CD14-positive monocyte (primary cell): ENCODE results near the gene APCDD1L. TPM values are rescaled to one million over a fixed set of nuclear protein-coding genes. Genes with fewer than 3 reads are reported as not detected.

ENCODE experiments used
- DNase-seq, 3 donors: peaks; one replicate each; pipeline ENCODE4 v3.0.0-alpha.2; 2011 to 2022
- H2AFZ ChIP-seq: 2 replicates; pipeline ENCODE4 v1.6.0; 2012; ENCODE audit warnings: mild to moderate bottlenecking, low read depth, low read length, inconsistent platforms; ENCODE audit not compliant: insufficient read depth, poor library complexity, severe bottlenecking
- H3K27ac ChIP-seq, 2 donors: 1 replicate in 1 of 2; 2 replicates in 1 of 2; pipeline ENCODE4 v1.5.1; 2012 to 2013; ENCODE audit warnings: low read length in 2 of 2, control low read depth in 1 of 2, inconsistent platforms in 1 of 2, low read depth in 1 of 2, mild to moderate bottlenecking in 1 of 2
- H3K27me3 ChIP-seq, 2 donors: one replicate each; pipeline versions ENCODE4 v1.6.0 to v1.6.1; 2011 to 2013; ENCODE audit warnings: low read length in 2 of 2; ENCODE audit not compliant: control insufficient read depth in 2 of 2, insufficient read depth in 2 of 2
- H3K36me3 ChIP-seq, 2 donors: replicated peaks in 1 of 2; 1 replicate in 1 of 2; 2 replicates in 1 of 2; pipeline versions ENCODE4 v1.5.1 to v1.6.1; 2012 to 2013; ENCODE audit warnings: low read length in 2 of 2, control low read depth in 1 of 2, inconsistent platforms in 1 of 2, mild to moderate bottlenecking in 1 of 2; ENCODE audit not compliant: insufficient read depth in 2 of 2, control insufficient read depth in 1 of 2
- H3K4me1 ChIP-seq, 2 donors: 1 replicate in 1 of 2; 2 replicates in 1 of 2; pipeline versions ENCODE4 v1.5.1 to v1.6.1; 2012 to 2013; ENCODE audit warnings: low read length in 2 of 2, control low read depth in 1 of 2, inconsistent platforms in 1 of 2, mild to moderate bottlenecking in 1 of 2, moderate library complexity in 1 of 2; ENCODE audit not compliant: insufficient read depth in 2 of 2, control insufficient read depth in 1 of 2
- H3K4me2 ChIP-seq: replicated peaks from 2 replicates; pipeline ENCODE3; 2012; ENCODE audit warnings: low read length, moderate library complexity, mild to moderate bottlenecking; ENCODE audit not compliant: poor library complexity, severe bottlenecking; ENCODE audit errors: extremely low read depth
- H3K4me3 ChIP-seq, 3 experiments: fragments of 200-600 bp in 1 of 3; sonication (generic) in 1 of 3; replicated peaks in 1 of 3; 1 replicate in 2 of 3; 2 replicates in 1 of 3; pipeline ENCODE4 v1.5.1; 2011 to 2013; ENCODE audit warnings: low read length in 3 of 3, mild to moderate bottlenecking in 3 of 3, control low read depth in 2 of 3, low read depth in 2 of 3, inconsistent platforms in 1 of 3, moderate library complexity in 1 of 3
- H3K79me2 ChIP-seq: 2 replicates; pipeline ENCODE4 v1.6.0; 2012; ENCODE audit warnings: mild to moderate bottlenecking, control low read depth, inconsistent platforms, low read length, moderate library complexity; ENCODE audit not compliant: insufficient read depth
- H3K9ac ChIP-seq: 2 replicates; pipeline ENCODE4 v1.6.0; 2017; ENCODE audit warnings: low read length, mild to moderate bottlenecking; ENCODE audit not compliant: insufficient read depth, poor library complexity, severe bottlenecking
- H3K9me3 ChIP-seq, 2 donors: replicated peaks in 1 of 2; 1 replicate in 1 of 2; 2 replicates in 1 of 2; pipeline versions ENCODE4 v1.5.1 to v1.6.1; 2012 to 2013; ENCODE audit warnings: low read length in 2 of 2, control low read depth in 1 of 2; ENCODE audit not compliant: control insufficient read depth in 1 of 2, insufficient read depth in 1 of 2
- H4K20me1 ChIP-seq: 2 replicates; pipeline ENCODE4 v1.6.0; 2012; ENCODE audit warnings: mild to moderate bottlenecking, low read length, control low read depth, moderate library complexity; ENCODE audit not compliant: insufficient read depth
- H3K27ac Mint-ChIP-seq, 7 donors: one replicate each; pipeline ENCODE4 v1.8.0; 2020; ENCODE audit warnings: mild to moderate bottlenecking in 7 of 7, mixed read lengths in 7 of 7, moderate library complexity in 6 of 7, inconsistent platforms in 2 of 7
- H3K27me3 Mint-ChIP-seq, 3 donors: one replicate each; pipeline ENCODE4 v1.8.0; 2021 to 2022; ENCODE audit warnings: low read depth in 3 of 3, mild to moderate bottlenecking in 3 of 3, mixed read lengths in 3 of 3, moderate library complexity in 3 of 3, inconsistent platforms in 1 of 3
- H3K36me3 Mint-ChIP-seq, 2 donors: one replicate each; pipeline ENCODE4 v1.8.0; 2020; ENCODE audit warnings: mixed read lengths in 2 of 2, inconsistent platforms in 1 of 2, mild to moderate bottlenecking in 1 of 2
- H3K4me1 Mint-ChIP-seq: one replicate; pipeline ENCODE4 v1.8.0; 2020; ENCODE audit warnings: mild to moderate bottlenecking, mixed read lengths
- H3K4me3 Mint-ChIP-seq, 2 donors: one replicate each; pipeline ENCODE4 v1.8.0; 2020; ENCODE audit warnings: mild to moderate bottlenecking in 2 of 2, mixed read lengths in 2 of 2, moderate library complexity in 1 of 2
- H3K9me3 Mint-ChIP-seq, 7 donors: one replicate each; pipeline ENCODE4 v1.8.0; 2020 to 2022; ENCODE audit warnings: mixed read lengths in 7 of 7, mild to moderate bottlenecking in 6 of 7, moderate library complexity in 6 of 7, inconsistent platforms in 2 of 7
- WGBS: methylation state at CpG from one replicate; pipeline ENCODE4 v1.1.5; 2013; ENCODE audit warnings: missing lambda C conversion rate; ENCODE audit not compliant: insufficient coverage; 5-methylcytosine and 5-hydroxymethylcytosine counted together
- intact Hi-C, 2 donors: fragments of 100-400 bp; cut with micrococcal nuclease; formaldehyde crosslinking; loops; one replicate each; pipeline versions ENCODE4 v1.15.0 to v1.15.1; 2023
- polyA plus RNA-seq, 3 donors: library from polyadenylated mRNA; depleted of rRNA in 1 of 3; unstranded in 2 of 3; stranded (reverse) in 1 of 3; fragments of 300-500 nt in 2 of 3; fragments of >200 nt in 1 of 3; fragmentation: Illumina TruSeq in 2 of 3; gene quantifications; 1 replicate in 2 of 3; 2 replicates in 1 of 3; pipeline ENCODE4 v1.2.3, GENCODE V29; 2012 to 2021
- TF ChIP-seq, protein P1 (sequence below): fragments of 200-600 bp; IDR thresholded peaks from one replicate; pipeline ENCODE4 v1.8.0; 2022; ENCODE audit warnings: antibody characterized with exemption, mild to moderate bottlenecking

APCDD1L gene
- polyA plus RNA-seq, 3 donors, result not detected

DNA sequence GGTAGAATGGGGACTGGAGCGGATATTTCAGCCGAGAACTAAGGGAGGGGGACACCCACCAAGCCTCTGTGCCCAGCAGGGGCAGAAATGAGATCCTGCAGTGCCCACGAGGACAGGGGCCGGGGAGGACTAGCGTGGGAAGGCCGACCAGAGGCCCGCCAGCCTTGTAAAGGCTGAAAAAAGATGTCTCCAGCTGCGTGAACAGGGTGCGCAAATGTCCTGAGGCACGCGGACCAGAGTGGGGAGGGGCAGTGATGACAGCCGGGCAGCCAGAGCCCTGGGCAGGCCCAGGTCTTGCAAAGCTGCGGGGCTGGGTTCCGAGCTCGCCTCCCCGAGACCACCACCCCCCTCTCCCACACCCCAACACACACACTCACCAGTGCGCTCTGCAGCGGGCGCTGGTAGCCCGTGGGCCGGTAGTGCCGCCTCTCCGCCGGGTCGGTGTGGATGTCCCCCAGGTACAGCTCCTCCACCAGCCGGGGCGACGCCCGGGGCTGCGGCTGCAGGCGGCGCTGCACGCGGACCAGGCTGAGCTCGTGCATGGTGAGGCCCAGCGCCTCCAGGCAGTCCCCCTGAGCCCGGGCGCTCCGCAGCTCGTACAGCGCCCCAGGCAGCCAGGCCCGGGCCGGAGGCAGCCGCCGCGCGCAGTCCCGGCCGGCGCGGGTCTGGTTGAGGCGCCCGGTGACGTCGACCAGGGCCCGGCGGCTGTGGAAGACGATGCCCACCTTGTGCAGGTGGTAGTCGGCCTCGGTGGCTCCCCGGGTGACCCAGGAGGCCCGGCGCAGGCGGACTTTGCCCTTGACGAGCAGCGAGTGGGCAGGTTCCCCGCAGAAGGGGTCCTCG lies 48.2 kb downstream of the APCDD1L start:
- H3K36me3 Mint-ChIP-seq, result no peaks in the 10 kb centered on the region

DNA sequence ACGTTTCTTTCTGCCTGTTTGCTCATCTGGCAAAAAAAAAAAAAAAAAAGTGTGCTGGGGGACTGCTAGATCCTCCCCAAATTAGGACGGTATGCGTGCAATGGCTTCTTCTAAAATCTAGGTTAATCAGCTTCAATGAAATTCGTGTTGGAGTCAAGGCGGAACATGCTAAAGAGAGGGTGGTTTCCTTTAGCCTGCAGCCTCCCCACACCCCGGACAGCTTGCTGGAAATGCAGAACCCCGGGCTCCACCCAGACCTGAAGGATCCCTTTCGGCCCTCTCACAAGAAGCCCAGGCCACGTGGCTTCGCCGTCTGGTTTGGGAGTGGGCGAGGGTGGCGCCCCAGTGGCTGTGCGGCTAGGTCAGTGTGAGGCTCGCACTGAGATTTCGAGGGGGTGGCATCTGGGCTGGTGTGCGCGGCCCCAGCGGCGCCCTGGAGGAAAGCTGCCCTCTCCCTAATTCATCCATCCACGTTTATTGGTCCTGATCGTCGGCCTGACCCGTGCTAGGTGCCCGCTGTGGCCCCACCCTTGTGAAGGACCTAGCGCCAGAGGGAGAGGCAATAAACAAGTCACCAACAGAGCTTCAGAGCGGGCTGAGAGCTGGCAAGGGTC lies 49.0 kb downstream of the APCDD1L start:
- H2AFZ ChIP-seq, result no peak overlapping the region
- Mint-ChIP-seq H3K27me3 (peaks cover 9 to 34% (median 15%) of the 10 kb centered on the region in 3 donors), H3K9me3 (peaks cover 0 to 11% (median 0%) of the 10 kb centered on the region in 7 donors), H3K27ac (no peak overlapping the region), H3K36me3 (no peaks in the 10 kb centered on the region), H3K4me3 (no peak overlapping the region), H3K4me1 (no peaks in the 10 kb centered on the region)
- DNase-seq, result no peak
- H3K4me3 ChIP-seq, result no peak overlapping the region
- H3K9me3 ChIP-seq, result no peaks in the 10 kb centered on the region
- H4K20me1 ChIP-seq, result no peaks in the 10 kb centered on the region
- no peaks in the 10 kb centered on the region for H3K79me2 ChIP-seq
- intact Hi-C loops, result no loop called here
- no peak overlapping the region for H3K4me2 ChIP-seq
- TF ChIP-seq, protein P1, sequence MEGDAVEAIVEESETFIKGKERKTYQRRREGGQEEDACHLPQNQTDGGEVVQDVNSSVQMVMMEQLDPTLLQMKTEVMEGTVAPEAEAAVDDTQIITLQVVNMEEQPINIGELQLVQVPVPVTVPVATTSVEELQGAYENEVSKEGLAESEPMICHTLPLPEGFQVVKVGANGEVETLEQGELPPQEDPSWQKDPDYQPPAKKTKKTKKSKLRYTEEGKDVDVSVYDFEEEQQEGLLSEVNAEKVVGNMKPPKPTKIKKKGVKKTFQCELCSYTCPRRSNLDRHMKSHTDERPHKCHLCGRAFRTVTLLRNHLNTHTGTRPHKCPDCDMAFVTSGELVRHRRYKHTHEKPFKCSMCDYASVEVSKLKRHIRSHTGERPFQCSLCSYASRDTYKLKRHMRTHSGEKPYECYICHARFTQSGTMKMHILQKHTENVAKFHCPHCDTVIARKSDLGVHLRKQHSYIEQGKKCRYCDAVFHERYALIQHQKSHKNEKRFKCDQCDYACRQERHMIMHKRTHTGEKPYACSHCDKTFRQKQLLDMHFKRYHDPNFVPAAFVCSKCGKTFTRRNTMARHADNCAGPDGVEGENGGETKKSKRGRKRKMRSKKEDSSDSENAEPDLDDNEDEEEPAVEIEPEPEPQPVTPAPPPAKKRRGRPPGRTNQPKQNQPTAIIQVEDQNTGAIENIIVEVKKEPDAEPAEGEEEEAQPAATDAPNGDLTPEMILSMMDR, result no peak
- H3K4me1 ChIP-seq, result no peaks in the 10 kb centered on the region
- H3K9ac ChIP-seq, result no peak overlapping the region
- peaks cover 0 to 2% of the 10 kb centered on the region in 2 donors for H3K27me3 ChIP-seq
- no peaks in the 10 kb centered on the region for H3K36me3 ChIP-seq
- no peak overlapping the region for H3K27ac ChIP-seq
- over 99% methylated on average over 10 of the region's 27 CpGs for WGBS

More for the DNA sequence above, 48.2 kb downstream of the APCDD1L start:
- no peak overlapping the region for H3K4me3 ChIP-seq
- H3K9ac ChIP-seq, result no peak overlapping the region
- H3K4me3 Mint-ChIP-seq, result no peak overlapping the region
- WGBS, result 47% methylated on average over 64 of the region's 68 CpGs
- H4K20me1 ChIP-seq, result no peaks in the 10 kb centered on the region
- no peak overlapping the region for H3K27ac ChIP-seq
- no peak overlapping the region for H3K27ac Mint-ChIP-seq
- no peaks in the 10 kb centered on the region for H3K9me3 ChIP-seq
- intact Hi-C loops, result no loop called here
- H2AFZ ChIP-seq, result no peak overlapping the region
- TF ChIP-seq, protein P1, result no peak
- no peaks in the 10 kb centered on the region for H3K4me1 ChIP-seq
- H3K79me2 ChIP-seq, result no peaks in the 10 kb centered on the region
- H3K4me1 Mint-ChIP-seq, result no peaks in the 10 kb centered on the region
- H3K27me3 Mint-ChIP-seq, result peaks cover 9 to 32% (median 15%) of the 10 kb centered on the region in 3 donors
- H3K36me3 ChIP-seq, result no peaks in the 10 kb centered on the region
- peaks cover 0 to 11% (median 0%) of the 10 kb centered on the region in 7 donors for H3K9me3 Mint-ChIP-seq
- no peak for DNase-seq
- no peak overlapping the region for H3K4me2 ChIP-seq
- peaks cover 0 to 2% of the 10 kb centered on the region in 2 donors for H3K27me3 ChIP-seq
